ENCODE data around the gene TRAPPC8. TPM values are rescaled to one million over a fixed set of nuclear protein-coding genes. Genes with fewer than 3 reads are reported as not detected.
"Not testable (repeated sequence)": the region's sequence is repeated elsewhere in the genome, so short reads cannot be mapped to it uniquely, and the experiment has no call there.

TRAPPC8 gene
- total RNA-seq, 1 experiment from 2014 or later, result 38.0 TPM

DNA sequence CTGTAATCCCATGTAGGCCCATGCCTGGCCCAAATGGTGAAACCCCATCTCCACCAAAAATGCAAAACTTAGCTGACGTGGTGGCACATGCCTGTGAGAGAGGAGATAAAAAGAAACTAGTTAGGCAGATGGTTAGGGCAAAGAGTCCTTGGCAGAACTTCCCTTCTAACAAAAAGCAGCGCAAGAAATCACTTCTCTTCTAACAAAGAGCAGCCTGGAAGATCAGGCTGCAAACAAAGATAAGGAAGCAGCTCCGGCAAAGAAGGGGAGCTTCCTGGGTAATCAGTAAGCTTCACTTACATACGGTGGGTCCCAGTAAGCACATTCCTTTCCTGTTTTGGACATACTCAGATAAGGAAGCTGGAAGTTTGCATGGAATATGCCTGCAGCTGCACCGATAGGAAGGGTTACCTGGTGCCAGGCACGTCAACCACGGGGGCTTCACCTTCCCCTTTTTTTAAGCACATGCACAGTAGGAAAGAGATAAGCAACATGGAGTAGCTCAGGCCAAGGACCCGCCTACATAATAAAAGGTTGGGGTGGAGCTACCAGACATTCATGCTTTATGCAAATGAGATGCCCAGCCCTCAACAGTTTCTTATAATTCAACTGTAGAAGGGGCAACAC is 121.3 kb downstream of the TRAPPC8 start:
- H3K4me1 Mint-ChIP-seq (ENCODE audit: low read depth, unreplicated experiment), result peaks cover 8% of the 10 kb centered on the region
- TF ChIP-seq, protein P1, sequence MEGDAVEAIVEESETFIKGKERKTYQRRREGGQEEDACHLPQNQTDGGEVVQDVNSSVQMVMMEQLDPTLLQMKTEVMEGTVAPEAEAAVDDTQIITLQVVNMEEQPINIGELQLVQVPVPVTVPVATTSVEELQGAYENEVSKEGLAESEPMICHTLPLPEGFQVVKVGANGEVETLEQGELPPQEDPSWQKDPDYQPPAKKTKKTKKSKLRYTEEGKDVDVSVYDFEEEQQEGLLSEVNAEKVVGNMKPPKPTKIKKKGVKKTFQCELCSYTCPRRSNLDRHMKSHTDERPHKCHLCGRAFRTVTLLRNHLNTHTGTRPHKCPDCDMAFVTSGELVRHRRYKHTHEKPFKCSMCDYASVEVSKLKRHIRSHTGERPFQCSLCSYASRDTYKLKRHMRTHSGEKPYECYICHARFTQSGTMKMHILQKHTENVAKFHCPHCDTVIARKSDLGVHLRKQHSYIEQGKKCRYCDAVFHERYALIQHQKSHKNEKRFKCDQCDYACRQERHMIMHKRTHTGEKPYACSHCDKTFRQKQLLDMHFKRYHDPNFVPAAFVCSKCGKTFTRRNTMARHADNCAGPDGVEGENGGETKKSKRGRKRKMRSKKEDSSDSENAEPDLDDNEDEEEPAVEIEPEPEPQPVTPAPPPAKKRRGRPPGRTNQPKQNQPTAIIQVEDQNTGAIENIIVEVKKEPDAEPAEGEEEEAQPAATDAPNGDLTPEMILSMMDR (IDR thresholded peaks at IDR 0.05; ENCODE audit: unreplicated experiment), result no peak
- no peak overlapping the region for H3K4me3 Mint-ChIP-seq (ENCODE audit: low read depth, unreplicated experiment)

DNA sequence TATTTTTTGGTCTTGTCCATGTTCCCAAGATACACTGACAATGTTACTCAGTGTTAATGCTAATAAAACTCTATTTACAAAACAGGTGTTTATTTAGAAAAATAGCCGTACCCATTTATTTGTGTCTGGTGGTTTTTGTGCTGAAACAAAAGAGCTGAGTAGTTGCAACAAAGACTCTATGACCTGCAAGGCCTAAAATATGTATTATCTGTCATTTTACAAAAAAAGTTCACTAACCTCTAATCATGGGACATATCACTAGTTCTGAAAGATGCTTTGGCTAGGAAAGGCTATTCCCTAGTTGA is 123.1 kb downstream of the TRAPPC8 start:
- BruUV-seq (replicated peaks), result no TSS peak
- H3K36me3 Mint-ChIP-seq (ENCODE audit: insufficient read depth, unreplicated experiment), result no peaks in the 10 kb centered on the region
- CTCF ChIA-PET, result interaction anchor here (0.7 to 1.4 kb wide), 3 partner anchors 42 to 264 kb away, joined by 3 to 12 read pairs (median 3); no protein-coding TSS in a partner anchor
- peaks cover 8% of the 10 kb centered on the region for H3K4me1 Mint-ChIP-seq (ENCODE audit: low read depth, unreplicated experiment)
- no peak for DNase-seq
- intact Hi-C loops (cut with micrococcal nuclease; ENCODE audit: unreplicated experiment), result loop anchor here (1.0 to 10.0 kb wide), 3 partner anchors 79 to 845 kb away; no protein-coding TSS in a partner anchor
- TF ChIP-seq, protein P1 (IDR thresholded peaks at IDR 0.05; ENCODE audit: unreplicated experiment), result no peak
- no peaks in the 10 kb centered on the region for H3K9me3 Mint-ChIP-seq (ENCODE audit: low read depth, unreplicated experiment)
- H3K27me3 Mint-ChIP-seq (ENCODE audit: unreplicated experiment), result no peaks in the 10 kb centered on the region
- H3K4me3 Mint-ChIP-seq (ENCODE audit: low read depth, unreplicated experiment), result no peak overlapping the region
- no peak overlapping the region for H3K27ac Mint-ChIP-seq (ENCODE audit: unreplicated experiment)

More for the DNA sequence above, 121.3 kb downstream of the TRAPPC8 start:
- no peak for DNase-seq
- BruUV-seq (replicated peaks), result no TSS peak
- Mint-ChIP-seq H3K27me3 (ENCODE audit: unreplicated experiment) (no peaks in the 10 kb centered on the region), H3K9me3 (ENCODE audit: low read depth, unreplicated experiment) (no peaks in the 10 kb centered on the region), H3K27ac (ENCODE audit: unreplicated experiment) (no peak overlapping the region), H3K36me3 (ENCODE audit: insufficient read depth, unreplicated experiment) (peaks cover 3% of the 10 kb centered on the region)
- CTCF ChIA-PET, result interaction anchor here (0.6 to 0.7 kb wide), 2 partner anchors 80 to 250 kb away, joined by 3 read pairs; no protein-coding TSS in a partner anchor
- intact Hi-C loops (cut with micrococcal nuclease; ENCODE audit: unreplicated experiment), result no loop called here

DNA sequence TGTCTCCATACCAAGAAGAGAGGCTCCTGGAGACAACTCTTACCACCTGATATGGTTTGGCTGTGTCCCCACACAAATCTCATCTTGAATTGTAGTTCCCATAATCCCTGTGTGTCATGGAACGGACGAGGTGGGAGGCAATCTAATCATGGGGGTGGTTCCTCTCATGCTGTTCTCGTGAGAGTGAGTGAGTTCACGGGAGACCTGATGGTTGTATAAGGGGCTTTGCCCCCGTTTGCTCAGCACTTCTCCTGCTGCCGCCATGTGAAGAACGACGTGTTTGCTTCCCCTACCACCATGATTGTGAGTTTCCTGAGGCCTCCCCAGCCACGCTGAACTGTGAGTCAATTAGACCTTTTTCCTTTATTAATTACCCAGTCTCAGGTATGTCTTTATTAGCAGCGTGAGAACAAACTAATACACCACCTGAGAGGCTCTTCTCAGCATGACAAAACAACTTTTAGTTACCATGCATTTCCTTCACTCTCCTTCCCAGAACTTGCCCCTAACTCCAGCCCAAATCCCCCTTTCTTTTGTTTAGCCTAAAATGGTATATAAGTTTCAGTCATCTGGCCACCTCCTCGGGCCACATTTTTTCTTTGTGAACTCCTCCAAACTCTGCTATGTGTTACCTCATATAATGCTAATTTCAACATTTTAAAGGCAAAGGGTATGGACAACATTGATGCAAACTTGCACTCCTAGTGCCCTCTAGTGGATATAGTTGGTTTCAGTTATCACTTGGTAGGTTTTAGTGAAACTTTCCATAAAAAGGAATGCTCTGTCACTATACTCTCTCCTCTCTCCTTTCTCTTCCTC is 123.6 kb downstream of the TRAPPC8 start:
- Mint-ChIP-seq H3K36me3 (ENCODE audit: insufficient read depth, unreplicated experiment) (no peaks in the 10 kb centered on the region), H3K27me3 (ENCODE audit: unreplicated experiment) (no peaks in the 10 kb centered on the region), H3K4me3 (ENCODE audit: low read depth, unreplicated experiment) (no peak overlapping the region), H3K9me3 (ENCODE audit: low read depth, unreplicated experiment) (no peaks in the 10 kb centered on the region), H3K27ac (ENCODE audit: unreplicated experiment) (no peak overlapping the region), H3K4me1 (ENCODE audit: low read depth, unreplicated experiment) (peaks cover 8% of the 10 kb centered on the region)
- CTCF ChIA-PET, result interaction anchor here (0.7 to 1.4 kb wide), 3 partner anchors 42 to 263 kb away, joined by 3 to 12 read pairs (median 3); no protein-coding TSS in a partner anchor
- TF ChIP-seq, protein P1 (IDR thresholded peaks at IDR 0.05; ENCODE audit: unreplicated experiment), result peak; percentile 57
- intact Hi-C loops (cut with micrococcal nuclease; ENCODE audit: unreplicated experiment), result loop anchor here (1.0 to 10.0 kb wide), 3 partner anchors 78 to 845 kb away; no protein-coding TSS in a partner anchor
- BruUV-seq (replicated peaks), result no TSS peak
- DNase-seq, result no peak

DNA sequence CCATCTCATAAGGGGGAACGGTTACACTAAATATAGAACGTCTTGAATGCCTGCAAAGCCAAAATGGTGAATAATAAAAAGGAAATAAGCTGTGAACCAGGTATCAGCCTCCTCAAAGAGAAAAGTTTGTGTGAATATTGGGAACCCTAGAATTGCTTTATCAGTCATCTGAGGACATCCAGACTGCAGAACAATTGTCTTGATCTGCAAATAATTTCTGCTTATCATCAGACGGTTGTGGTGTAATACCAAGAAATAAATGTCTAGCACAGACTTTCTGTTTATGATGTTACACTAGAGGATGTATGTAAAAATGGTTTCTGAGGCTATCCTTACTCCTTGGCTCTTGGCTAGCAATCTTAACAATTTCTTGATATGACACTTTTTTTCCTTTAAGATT is 128.8 kb downstream of the TRAPPC8 start:
- intact Hi-C loops (cut with micrococcal nuclease; ENCODE audit: unreplicated experiment), result loop anchor here (10.0 kb wide), 1 partner anchor 839 kb away; no protein-coding TSS in a partner anchor
- Mint-ChIP-seq H3K9me3 (ENCODE audit: low read depth, unreplicated experiment) (no peaks in the 10 kb centered on the region), H3K4me1 (ENCODE audit: low read depth, unreplicated experiment) (peaks cover under 1% of the 10 kb centered on the region), H3K36me3 (ENCODE audit: insufficient read depth, unreplicated experiment) (no peaks in the 10 kb centered on the region), H3K4me3 (ENCODE audit: low read depth, unreplicated experiment) (no peak overlapping the region), H3K27me3 (ENCODE audit: unreplicated experiment) (no peaks in the 10 kb centered on the region), H3K27ac (ENCODE audit: unreplicated experiment) (no peak overlapping the region)
- TF ChIP-seq, protein P1 (IDR thresholded peaks at IDR 0.05; ENCODE audit: unreplicated experiment), result no peak
- no TSS peak for BruUV-seq (replicated peaks)
- DNase-seq, result no peak
- CTCF ChIA-PET, result no interaction called here

DNA sequence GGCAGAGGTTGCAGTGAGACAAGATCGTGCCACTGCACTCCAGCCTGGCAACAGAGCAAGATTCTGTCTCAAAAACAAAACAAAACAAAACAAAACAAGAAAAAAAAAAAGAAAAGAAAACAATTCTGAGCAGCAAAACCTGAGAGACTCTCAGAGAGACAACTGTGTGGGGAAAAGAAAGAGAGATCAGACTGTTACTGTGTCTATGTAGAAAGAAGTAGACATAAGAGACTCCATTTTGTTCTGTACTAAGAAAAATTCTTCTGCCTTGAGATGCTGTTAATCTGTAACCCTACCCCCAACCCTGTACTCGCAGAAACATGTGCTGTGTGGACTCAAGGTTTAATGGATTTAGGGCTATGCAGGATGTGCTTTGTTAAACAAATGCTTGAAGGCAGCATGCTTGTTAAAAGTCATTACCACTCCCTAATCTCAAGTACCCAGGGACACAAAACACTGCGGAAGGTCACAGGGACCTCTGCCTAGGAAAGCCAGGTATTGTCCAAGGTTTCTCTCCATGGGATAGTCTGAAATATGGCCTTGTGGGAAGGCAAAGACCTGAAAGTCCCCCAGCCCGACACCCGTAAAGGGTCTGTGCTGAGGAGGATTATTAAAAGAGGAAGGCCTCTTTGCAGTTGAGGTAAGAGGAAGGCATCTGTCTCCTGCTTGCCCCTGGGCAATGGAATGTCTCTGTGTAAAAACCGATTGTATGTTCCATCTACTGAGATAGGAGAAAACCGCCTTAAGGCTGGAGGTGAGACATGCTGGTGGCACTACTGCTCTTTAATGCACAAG is 132.4 kb downstream of the TRAPPC8 start:
- CTCF ChIA-PET; H3K36me3 Mint-ChIP-seq (ENCODE audit: insufficient read depth, unreplicated experiment); H3K9me3 Mint-ChIP-seq (ENCODE audit: low read depth, unreplicated experiment); BruUV-seq (replicated peaks); H3K27me3 Mint-ChIP-seq (ENCODE audit: unreplicated experiment); H3K27ac Mint-ChIP-seq (ENCODE audit: unreplicated experiment); H3K4me1 Mint-ChIP-seq (ENCODE audit: low read depth, unreplicated experiment); DNase-seq; H3K4me3 Mint-ChIP-seq (ENCODE audit: low read depth, unreplicated experiment): not testable (repeated sequence)
- intact Hi-C loops (cut with micrococcal nuclease; ENCODE audit: unreplicated experiment), result loop anchor here (10.0 kb wide), 1 partner anchor 836 kb away; no protein-coding TSS in a partner anchor

DNA sequence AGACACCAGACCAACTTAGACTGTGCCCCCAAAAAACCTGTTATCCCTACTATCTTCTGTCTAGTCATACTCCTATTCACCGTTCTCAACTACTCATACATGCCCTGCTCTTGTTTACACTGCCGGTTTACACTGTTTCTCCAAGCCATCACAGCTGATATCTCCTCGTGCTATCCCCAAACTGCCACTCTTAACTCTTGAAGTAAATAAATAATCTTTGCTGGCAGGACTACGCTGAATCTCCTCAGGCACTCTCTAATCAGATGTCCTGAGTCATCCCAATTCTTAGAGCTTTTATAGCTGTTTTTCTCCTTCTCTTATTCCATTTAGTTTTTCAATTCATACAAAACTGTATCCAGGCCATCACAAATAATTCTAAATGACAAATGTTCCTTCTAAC is 133.9 kb downstream of the TRAPPC8 start:
- intact Hi-C loops (cut with micrococcal nuclease; ENCODE audit: unreplicated experiment); H3K9me3 Mint-ChIP-seq (ENCODE audit: low read depth, unreplicated experiment); H3K4me1 Mint-ChIP-seq (ENCODE audit: low read depth, unreplicated experiment); H3K4me3 Mint-ChIP-seq (ENCODE audit: low read depth, unreplicated experiment); H3K36me3 Mint-ChIP-seq (ENCODE audit: insufficient read depth, unreplicated experiment); H3K27me3 Mint-ChIP-seq (ENCODE audit: unreplicated experiment); BruUV-seq (replicated peaks); DNase-seq; H3K27ac Mint-ChIP-seq (ENCODE audit: unreplicated experiment): not testable (repeated sequence)
- CTCF ChIA-PET, result interaction anchor here (0.6 kb wide), 1 partner anchor 62 kb away, joined by 3 read pairs; no protein-coding TSS in a partner anchor

Data from Calu3 (cell line).